Epithelial cell of proximal tubule (primary cell): ENCODE results near the gene TFF2. TPM values are rescaled to one million over a fixed set of nuclear protein-coding genes. Genes with fewer than 3 reads are reported as not detected.

ENCODE experiments used
- DNase-seq: peaks from one replicate; pipeline ENCODE4 v3.0.0-alpha.2; 2011; ENCODE audit warnings: low read depth
- H3K4me3 ChIP-seq: 2 replicates; pipeline ENCODE4 v1.5.1; 2011; ENCODE audit warnings: low read depth, mild to moderate bottlenecking, low read length
- total RNA-seq: library from RNA; depleted of rRNA; stranded (reverse); fragments of >200 nt; gene quantifications from 2 replicates; pipeline ENCODE4 v1.2.3, GENCODE V29; 2015
- TF ChIP-seq, protein P1 (sequence below): conservative IDR thresholded peaks from 2 replicates; pipeline ENCODE4 v1.5.1; 2012; ENCODE audit warnings: low read depth, mild to moderate bottlenecking, low read length

Gene TFF2
- total RNA-seq, 1 donor from 2014 or later = not detected

DNA sequence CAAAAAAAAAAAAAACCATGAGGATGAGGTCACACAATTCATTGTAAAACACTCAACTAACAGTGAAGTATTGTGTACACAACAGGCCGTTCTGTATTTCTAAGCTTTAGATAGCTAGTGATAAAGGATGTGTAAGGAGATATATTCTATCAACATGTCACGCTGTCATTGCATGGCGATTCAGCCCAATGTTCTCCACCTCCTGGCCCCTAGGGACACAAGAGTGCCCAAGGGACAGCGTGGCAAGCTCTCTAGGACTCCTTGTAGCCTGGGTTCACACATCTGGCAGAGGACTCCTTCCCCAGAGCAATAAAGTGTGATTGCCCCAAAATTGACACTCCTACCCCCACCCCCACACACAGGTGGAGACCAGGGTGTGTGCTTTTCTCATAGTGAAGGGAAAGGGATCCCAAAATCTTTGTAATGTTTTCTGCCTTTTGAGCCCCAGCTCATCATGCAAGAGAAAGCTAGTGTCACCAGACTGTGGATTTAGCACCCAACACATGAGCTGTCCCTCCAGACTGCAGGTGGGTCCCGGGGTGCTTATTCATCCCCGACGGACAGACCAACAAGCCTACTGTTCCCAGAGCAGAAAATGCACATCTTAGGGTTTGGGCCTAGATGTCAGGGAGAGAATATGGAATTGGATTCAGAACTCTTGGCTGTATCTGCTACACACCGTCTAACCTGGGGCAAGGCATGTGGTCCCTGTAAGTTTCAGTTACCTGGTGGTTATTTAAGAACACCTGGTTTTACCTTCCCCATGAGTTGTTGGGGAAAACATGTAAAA is 33.6 kb upstream of the TFF2 start:
- TF ChIP-seq, protein P1, sequence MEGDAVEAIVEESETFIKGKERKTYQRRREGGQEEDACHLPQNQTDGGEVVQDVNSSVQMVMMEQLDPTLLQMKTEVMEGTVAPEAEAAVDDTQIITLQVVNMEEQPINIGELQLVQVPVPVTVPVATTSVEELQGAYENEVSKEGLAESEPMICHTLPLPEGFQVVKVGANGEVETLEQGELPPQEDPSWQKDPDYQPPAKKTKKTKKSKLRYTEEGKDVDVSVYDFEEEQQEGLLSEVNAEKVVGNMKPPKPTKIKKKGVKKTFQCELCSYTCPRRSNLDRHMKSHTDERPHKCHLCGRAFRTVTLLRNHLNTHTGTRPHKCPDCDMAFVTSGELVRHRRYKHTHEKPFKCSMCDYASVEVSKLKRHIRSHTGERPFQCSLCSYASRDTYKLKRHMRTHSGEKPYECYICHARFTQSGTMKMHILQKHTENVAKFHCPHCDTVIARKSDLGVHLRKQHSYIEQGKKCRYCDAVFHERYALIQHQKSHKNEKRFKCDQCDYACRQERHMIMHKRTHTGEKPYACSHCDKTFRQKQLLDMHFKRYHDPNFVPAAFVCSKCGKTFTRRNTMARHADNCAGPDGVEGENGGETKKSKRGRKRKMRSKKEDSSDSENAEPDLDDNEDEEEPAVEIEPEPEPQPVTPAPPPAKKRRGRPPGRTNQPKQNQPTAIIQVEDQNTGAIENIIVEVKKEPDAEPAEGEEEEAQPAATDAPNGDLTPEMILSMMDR = no peak
- DNase-seq = no peak
- H3K4me3 ChIP-seq = no peak overlapping the region

DNA sequence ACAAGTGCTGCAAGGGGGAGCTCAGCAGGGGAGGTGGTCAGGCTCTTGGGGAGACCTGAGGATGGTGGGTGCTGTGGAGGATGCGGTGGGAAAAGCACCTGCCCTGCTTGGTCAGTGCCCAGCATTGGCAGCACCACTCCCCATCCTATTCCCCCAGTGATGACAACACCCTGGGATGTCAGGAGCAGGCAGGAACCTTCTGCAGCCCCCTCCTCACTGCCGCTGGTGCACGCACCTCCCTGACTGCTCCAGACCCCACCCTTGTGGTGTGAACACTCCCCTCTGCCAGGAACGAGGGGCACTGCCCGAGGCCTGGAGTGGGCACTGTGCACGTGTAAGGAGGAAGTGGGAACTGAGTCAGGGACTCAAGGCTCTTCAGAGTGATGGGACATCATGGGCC is 32.5 kb upstream of the TFF2 start:
- no peak for DNase-seq
- no peak overlapping the region for H3K4me3 ChIP-seq
- TF ChIP-seq, protein P1 = no peak

DNA sequence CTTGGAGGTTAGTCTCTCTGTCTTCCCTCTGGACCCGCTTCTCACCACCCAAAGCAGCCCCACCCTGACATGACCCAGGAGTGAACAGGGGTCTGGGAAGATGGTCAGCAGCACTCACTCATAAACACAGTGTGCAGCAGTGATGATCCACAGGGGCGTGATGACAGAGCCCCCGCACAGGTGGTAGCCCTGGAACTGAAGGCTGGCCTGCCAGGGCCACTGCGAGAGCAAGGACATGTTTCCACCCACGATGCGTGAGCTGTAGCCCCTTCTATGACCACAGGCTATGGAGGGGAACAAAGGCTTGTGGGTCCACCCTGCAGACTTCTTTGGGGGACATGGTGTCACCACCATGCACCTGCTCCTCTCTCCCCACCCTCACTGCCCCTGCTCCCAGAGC is 32.1 kb upstream of the TFF2 start:
- DNase-seq = no peak
- TF ChIP-seq, protein P1 = no peak

DNA sequence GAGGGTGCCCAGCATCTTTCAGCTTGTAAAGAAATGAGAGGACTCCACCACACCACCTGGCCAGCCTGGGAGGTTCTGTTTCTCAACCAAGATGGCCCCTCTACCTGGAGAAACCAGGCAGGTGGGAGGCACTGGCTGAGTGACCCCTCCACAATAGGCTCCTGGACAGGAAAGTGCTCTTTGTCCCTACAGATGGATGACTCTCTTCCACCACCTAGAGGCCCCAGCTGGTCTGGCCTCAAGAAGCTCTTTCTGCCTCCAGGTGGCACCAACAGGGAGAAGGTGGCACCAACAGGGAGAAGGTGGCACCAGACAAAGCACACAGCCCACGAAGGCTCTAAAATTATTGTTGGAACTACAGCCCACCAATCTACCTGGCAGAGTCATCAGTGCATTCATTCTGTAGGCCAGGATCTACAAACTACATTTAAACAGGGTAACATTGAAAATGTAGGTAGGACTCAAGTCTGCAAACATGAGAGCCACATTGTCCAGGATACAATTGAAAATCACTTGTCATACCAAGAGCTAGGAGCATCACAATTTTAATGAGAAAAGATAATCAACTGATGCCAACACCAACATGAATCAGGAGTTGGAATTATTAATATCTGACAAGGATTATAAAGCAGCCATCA is 30.7 kb upstream of the TFF2 start:
- no peak overlapping the region for H3K4me3 ChIP-seq
- DNase-seq = no peak
- TF ChIP-seq, protein P1 = peak; percentile 98

More for the DNA sequence above, 32.1 kb upstream of the TFF2 start:
- H3K4me3 ChIP-seq = no peak overlapping the region

DNA sequence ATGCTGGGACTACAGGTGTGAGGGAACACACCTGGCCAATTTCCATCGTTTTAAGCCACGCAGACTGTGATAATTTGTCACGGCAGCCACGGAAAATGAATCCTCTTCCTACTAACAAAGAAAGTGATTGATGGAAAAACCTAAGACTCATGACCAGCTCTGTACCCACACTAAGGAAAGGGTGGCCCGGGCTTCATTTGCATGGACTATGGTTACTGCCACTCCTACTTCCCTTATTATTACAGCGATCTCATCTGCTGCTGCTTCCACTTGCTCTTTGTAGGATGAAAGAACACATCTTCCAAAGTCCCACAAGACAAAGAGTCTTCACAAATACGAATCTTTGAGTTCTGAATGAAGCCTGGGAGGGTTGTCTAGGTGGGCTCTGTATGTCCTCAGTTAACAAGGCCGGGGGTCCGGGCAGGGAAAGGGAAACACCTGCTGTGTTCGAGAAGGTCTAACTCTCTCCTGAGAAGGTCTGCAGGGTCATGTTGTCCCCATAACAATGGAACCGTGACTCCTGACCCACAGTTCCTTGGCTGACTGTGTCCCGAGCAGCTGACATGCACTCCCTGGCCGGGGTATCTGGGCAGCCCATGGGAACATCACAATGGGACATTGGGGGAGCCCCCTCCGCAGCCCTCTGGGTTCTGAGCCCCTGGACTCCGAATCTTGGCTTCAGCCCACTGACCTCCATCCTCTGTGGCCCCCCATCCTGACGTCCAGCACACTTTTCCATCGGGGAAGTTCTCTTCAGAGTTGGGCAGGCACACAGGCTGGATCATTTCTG is 28.8 kb upstream of the TFF2 start:
- no peak for DNase-seq
- TF ChIP-seq, protein P1 = no peak
- no peak overlapping the region for H3K4me3 ChIP-seq

DNA sequence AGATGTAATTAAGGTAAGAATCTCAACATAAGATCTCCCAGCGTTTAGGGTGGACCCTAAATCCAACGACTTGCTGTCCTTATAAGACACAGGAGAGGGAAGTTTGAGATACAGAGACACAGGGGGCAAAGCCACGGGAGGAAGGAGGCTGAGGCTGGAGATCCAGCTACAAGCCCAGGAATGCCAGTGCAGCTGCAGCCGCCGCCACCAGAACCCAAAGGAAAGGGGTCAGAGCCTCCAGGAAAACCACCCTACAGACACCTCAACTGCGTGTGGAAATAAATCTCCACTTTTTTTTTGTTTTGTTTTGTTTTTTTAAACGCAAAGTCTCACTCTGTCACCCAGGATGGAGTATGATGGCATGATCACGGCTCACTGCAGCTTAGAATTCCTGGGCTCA is 27.6 kb upstream of the TFF2 start:
- TF ChIP-seq, protein P1 = no peak

More for the DNA sequence above, 27.6 kb upstream of the TFF2 start:
- DNase-seq = no peak
- no peak overlapping the region for H3K4me3 ChIP-seq
